Tongue (tissue), 2 donors: Measurements from ENCODE around the gene PRCC. TPM values are rescaled to one million over a fixed set of nuclear protein-coding genes. Genes with fewer than 3 reads are reported as not detected.

Source experiments
- DNase-seq: peaks from one replicate; pipeline ENCODE4 v3.0.0-alpha.2; 2015
- total RNA-seq: library from RNA; depleted of rRNA; stranded (reverse); fragments of >200 nt; gene quantifications from one replicate; pipeline ENCODE4 v1.2.3, GENCODE V29; 2014

Gene PRCC
- total RNA-seq, 1 donor from 2014 or later: 23.3 TPM

DNA sequence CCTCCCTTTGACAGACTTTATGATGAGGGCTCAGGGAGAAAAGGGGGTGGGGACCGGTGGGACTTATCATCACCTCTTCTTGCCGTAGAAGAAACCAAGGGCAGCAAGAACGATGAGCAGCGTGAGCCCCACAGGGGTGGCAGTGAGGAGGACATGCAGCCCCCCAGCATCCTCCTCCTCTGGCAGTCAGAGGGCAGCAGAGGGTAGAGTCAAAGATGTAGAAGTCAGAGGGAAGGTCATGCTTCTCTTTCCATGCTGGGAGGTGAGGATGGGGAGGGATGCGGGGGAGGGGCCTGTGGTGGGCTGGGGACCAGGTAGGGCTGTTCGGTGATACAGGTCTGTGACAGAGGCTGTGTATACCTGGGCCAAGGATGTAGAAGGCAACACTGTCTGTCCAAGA, 76.8 kb downstream of the PRCC start:
- DNase-seq: no peak

DNA sequence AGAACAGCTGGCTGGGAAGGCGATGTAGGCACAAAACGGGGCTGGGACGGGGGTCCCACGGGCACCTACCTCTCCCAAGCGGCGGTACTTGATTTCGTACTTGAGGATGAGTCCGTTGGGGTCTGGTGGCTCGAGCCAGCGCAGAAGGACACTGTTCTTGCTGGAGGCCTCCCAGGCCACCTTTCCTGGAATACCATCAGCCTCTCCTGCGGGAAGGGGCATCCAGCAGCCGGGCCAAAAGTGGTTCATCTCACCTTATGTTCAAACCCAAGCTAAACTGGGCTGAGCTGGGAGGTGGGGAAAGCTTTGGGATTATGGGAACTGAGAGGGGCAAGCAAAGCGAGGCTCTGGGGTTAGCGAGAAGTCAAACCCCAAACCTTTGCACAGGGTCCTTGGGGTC, 77.3 kb downstream of the PRCC start:
- DNase-seq: no peak

DNA sequence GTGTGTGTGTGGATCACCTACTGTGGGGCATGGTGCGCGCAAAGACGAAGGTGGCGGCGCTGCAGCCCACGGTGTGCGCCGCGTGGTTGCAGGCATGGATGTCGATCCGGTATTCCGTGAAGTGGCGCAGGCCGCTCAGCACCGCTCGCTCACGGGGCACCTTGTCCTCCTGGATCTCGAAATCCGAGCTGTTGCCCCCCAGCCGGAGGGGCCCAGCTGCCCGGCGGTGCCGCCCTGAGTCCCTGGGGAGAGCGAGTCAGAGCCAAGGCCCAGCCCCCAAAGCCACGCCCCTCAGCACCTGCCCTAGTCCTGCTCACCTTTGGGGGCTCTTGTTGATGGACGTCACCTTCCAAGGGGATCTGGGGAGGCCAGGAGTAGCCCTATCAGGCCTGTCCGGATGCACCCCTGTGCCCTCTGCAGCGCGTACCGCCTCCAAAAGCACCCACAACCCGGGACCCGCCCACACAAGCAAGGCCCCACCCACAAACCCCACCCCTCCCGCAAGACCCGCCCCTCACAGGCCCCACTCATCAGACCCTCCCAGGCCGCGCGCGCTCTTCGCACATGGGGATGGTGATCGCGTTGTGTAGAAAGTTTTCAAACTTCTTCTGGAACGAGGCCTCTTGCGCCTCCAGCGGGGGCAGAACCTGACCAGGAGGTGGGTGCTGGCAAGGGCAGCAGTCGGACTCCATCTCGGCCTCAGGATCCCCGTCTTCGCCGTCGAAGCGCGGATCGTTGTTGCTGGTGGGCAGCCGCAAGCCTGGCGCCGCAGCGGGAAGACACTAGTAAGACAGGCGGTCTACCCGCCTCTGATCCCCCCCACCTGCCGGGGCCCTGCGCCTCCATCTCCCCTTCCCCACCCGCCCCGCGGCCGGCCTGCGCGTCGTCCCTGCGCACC, 78.0 kb downstream of the PRCC start:
- no peak for DNase-seq

DNA sequence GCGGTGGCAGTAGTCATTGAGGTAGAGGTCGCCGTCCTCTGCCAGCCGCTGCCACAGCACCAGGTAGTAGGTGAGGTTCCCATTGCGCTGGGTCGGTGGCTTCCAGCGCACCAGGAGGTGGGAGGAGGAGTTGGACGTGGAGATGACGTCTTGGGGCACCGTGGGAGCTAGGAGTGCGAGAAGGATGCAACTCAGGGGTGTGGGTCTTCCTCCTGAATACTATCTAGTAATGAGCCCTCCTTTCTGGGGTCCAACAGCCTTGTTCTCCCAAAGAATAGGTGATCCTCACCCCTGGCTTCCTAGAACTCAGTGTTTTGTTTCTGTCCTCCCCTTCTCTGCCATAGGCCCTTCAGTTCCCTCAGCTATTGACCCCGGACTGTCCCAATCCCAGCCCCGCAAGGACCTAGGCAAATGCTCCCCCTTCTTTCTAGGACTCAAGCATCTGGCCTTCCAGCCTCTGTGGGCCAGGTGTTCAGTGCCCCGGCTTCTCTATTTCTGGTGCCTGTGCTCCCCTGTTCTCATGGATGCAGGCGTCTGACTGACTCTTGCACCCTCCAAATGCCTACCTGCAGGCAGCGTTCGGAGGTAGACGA, 78.7 kb downstream of the PRCC start:
- no peak for DNase-seq

DNA sequence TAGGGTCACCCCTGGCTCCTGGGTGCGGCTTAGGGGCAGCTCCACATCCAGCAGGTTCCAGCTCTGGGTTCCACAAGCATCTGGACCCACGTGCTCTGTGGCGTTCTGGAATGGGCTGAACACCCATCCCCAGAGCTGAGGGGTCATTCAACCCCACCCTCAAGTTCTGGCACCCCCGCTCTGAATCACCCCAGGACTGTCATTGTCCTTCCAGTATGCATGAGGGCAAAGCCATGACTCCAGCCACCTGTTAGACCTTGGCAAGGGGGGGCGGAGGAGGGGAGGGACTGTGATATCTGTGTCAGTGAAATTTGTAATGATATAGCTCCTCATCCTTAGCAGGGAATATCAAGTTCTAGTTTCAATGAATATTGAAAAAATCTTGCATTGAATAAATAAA, 79.3 kb downstream of the PRCC start:
- no peak for DNase-seq

DNA sequence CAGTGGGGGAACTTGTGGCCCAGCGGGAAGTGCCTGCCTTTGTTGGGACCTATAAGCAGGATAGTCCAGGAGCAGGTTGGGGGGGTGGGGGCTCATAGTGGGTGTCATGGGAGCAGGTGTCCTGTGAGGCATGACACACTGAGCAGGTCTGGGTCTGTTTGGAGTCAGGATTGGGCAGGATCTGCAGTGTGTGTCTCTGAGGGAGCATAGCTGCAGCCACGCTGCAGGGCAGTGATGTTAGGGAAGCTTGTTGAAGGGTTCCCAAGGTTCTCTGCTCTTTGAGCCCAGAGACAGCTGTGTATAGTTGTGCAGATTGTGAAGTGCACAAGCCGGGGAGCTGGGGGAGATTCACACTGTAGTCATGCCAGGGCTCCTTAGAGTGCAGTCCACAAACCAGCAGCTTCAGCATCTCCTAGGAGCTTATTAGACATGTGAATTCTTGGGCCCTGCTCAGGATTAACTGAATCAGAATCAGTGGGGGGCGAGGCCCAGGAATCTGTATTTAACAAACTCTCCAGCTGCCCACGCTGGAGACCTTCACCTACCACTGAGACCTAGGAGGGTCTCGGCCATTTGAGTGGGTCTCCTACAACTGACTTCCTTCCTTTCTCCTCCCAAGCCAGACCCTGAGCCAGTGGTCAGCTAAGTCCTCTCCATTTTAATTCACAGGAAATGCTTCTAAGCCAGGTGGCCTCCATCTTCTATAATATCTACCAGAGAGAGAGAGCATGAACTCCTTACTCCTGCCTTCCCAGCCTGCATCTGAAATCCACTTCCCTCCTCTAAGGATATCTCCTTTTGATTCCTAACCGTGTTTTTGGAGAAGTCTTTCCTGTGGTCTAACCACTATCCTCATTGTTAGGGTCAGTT, 80.5 kb downstream of the PRCC start:
- DNase-seq: no peak

DNA sequence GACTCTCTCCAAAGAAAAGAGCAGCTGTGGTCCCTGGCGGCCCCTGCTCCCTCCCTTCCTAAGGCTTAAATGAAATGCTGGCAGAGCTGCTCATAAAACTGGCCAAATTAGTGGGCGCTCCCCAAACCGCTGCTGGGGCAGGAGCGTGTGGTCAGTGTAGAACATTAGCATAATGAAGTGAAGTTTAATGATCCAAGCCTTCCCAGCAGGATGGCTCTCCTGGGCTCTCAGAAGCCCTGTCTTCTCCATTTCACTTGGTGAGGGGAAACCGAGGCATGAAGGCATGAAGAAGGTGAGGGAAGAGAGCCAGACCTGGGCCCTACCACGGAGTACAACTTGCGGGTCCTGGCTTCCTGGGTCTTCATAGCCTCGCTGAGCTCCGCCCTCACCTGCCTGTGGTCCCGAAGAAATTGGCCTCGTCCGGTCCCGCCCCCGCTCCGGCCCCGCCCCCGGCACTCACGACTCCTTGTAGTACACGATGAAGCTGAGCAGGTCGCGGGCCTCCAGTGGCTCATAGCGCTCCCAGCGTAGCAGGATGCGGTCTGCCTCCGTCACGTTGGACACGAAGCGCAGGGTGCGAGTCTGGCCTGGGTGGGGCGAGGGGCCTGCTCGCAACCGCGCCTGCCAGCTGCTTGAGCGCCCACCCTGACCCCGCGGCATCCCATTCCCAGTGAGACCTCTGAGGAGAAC, 81.3 kb downstream of the PRCC start:
- no peak for DNase-seq

DNA sequence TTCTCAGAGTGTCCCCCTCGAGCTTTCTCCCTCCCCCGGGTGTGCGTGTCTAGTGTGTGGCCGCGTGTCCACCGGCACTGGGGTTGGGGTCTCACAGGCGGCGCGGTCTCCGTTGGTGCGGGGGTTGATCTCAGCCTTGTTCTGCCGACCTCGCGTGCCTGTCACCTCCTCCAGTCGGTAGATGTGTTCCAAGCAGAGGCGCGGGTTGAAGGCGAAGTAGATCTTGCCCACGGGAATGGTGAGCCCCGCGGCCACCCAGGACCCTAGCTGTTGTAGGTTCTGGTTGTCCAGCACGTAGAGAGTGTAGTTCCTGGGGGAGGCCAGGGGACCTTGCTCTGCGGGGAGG, 81.8 kb downstream of the PRCC start:
- DNase-seq: no peak

Other genes starting within 250 kb of the PRCC start
- gene IQGAP3, start 195.0 kb upstream of the PRCC start, total RNA-seq: 10.3 TPM
- gene TTC24, start 187.8 kb upstream of the PRCC start, total RNA-seq: 0.82 TPM
- gene NAXE, start 175.8 kb upstream of the PRCC start, total RNA-seq: 35.1 TPM
- 14.5 TPM for gene GPATCH4, start 166.1 kb upstream of the PRCC start, total RNA-seq
- not detected for gene HAPLN2, start 148.1 kb upstream of the PRCC start, total RNA-seq
- 1.5 TPM for gene BCAN, start 125.4 kb upstream of the PRCC start, total RNA-seq
- 216 TPM for gene NES, start 90.1 kb upstream of the PRCC start, total RNA-seq
- gene CRABP2, start 62.0 kb upstream of the PRCC start, total RNA-seq: 53.1 TPM
- gene METTL25B, start 39.1 kb upstream of the PRCC start, total RNA-seq: 7.0 TPM
- gene ISG20L2, start 38.8 kb upstream of the PRCC start, total RNA-seq: 7.8 TPM
- gene MRPL24, start 26.4 kb upstream of the PRCC start, total RNA-seq: 35.0 TPM
- 130 TPM for gene HDGF, start 15.9 kb upstream of the PRCC start, total RNA-seq
- gene SH2D2A, start 49.3 kb downstream of the PRCC start, total RNA-seq: not detected
- gene INSRR, start 91.6 kb downstream of the PRCC start, total RNA-seq: 0.21 TPM
- gene NTRK1, start 93.3 kb downstream of the PRCC start, total RNA-seq: 0.82 TPM
- gene PEAR1, start 126.2 kb downstream of the PRCC start, total RNA-seq: 13.6 TPM
- gene LRRC71, start 153.1 kb downstream of the PRCC start, total RNA-seq: not detected